SK-N-SH treated with all-trans-retinoic acid at 6 μM for 48 hours (cell line): ENCODE data around the gene NMT1.

Source experiments
- ATAC-seq: fragments of 200-7000 bp; cut with Tn5 transposase; 3 replicates; pipeline ENCODE4 v1.9.1; 2020; ENCODE audit warnings: mild to moderate bottlenecking, moderate library complexity
- ARNTL ChIP-seq: fragments of 450-650 bp; formaldehyde crosslinking; IDR thresholded peaks from 2 replicates; pipeline ENCODE4 v1.5.0; 2020; ENCODE audit warnings: low read depth, mild to moderate bottlenecking, moderate library complexity, borderline replicate concordance
- CSRNP3 ChIP-seq: fragments of 250-450 bp; sonication (Bioruptor Pico); IDR thresholded peaks from 2 replicates; pipeline ENCODE4 v1.5.1; 2021; ENCODE audit warnings: mild to moderate bottlenecking, moderate library complexity
- ESRRG ChIP-seq: fragments of 250-450 bp; sonication (Bioruptor Pico); IDR thresholded peaks from 2 replicates; pipeline ENCODE4 v1.6.1; 2021; ENCODE audit warnings: mild to moderate bottlenecking
- GLIS3 ChIP-seq: fragments of 250-450 bp; sonication (Bioruptor Pico); IDR thresholded peaks from 2 replicates; pipeline ENCODE4 v1.5.0; 2020; ENCODE audit warnings: mild to moderate bottlenecking, moderate library complexity
- ISL1 ChIP-seq: fragments of 250-450 bp; sonication (Bioruptor Pico); IDR thresholded peaks from 2 replicates; pipeline ENCODE4 v2.1.2; 2022; ENCODE audit warnings: mild to moderate bottlenecking, moderate library complexity
- OSR1 ChIP-seq: fragments of 250-450 bp; sonication (Bioruptor Pico); IDR thresholded peaks from 2 replicates; pipeline ENCODE4 v1.8.0; 2022; ENCODE audit warnings: moderate library complexity, mild to moderate bottlenecking, inconsistent platforms
- PATZ1 ChIP-seq: fragments of 250-450 bp; sonication (Bioruptor Pico); IDR thresholded peaks from 2 replicates; pipeline ENCODE4 v1.8.0; 2020; ENCODE audit warnings: mild to moderate bottlenecking, moderate library complexity, borderline replicate concordance
- PPARA ChIP-seq: fragments of 250-450 bp; sonication (Bioruptor Pico); IDR thresholded peaks from 2 replicates; pipeline ENCODE4 v1.5.0; 2020; ENCODE audit warnings: mild to moderate bottlenecking, borderline replicate concordance
- SNAI2 ChIP-seq: fragments of 250-450 bp; sonication (Bioruptor Pico); IDR thresholded peaks from 2 replicates; pipeline ENCODE4 v1.5.0; 2020; ENCODE audit warnings: mild to moderate bottlenecking, moderate library complexity
- TCF4 ChIP-seq: fragments of 250-450 bp; sonication (Bioruptor Pico); IDR thresholded peaks from 2 replicates; pipeline ENCODE4 v1.8.0; 2021; ENCODE audit warnings: mild to moderate bottlenecking, moderate library complexity, borderline replicate concordance
- TSHZ2 ChIP-seq: fragments of 250-450 bp; sonication (Bioruptor Pico); IDR thresholded peaks from 2 replicates; pipeline ENCODE4 v1.5.0; 2020; ENCODE audit warnings: mild to moderate bottlenecking, moderate library complexity
- ZC3H10 ChIP-seq: fragments of 250-450 bp; sonication (Bioruptor Pico); IDR thresholded peaks from 2 replicates; pipeline ENCODE4 v1.5.1; 2021; ENCODE audit warnings: mild to moderate bottlenecking, moderate library complexity
- ZFP3 ChIP-seq: fragments of 250-450 bp; sonication (Bioruptor Pico); IDR thresholded peaks from 2 replicates; pipeline ENCODE4 v1.5.0; 2020; ENCODE audit warnings: mild to moderate bottlenecking, moderate library complexity
- ZFP30 ChIP-seq: fragments of 450-650 bp; formaldehyde crosslinking; IDR thresholded peaks from 2 replicates; pipeline ENCODE4 v1.5.0; 2022; ENCODE audit warnings: mild to moderate bottlenecking, moderate library complexity
- ZNF70 ChIP-seq: fragments of 450-650 bp; formaldehyde crosslinking; IDR thresholded peaks from 2 replicates; pipeline ENCODE4 v1.5.0; 2020; ENCODE audit warnings: mild to moderate bottlenecking, moderate library complexity
- ZNF8 ChIP-seq: fragments of 450-650 bp; formaldehyde crosslinking; IDR thresholded peaks from 2 replicates; pipeline ENCODE4 v1.5.0; 2020; ENCODE audit warnings: mild to moderate bottlenecking, moderate library complexity
- TF ChIP-seq, protein P1 (sequence below): fragments of 250-450 bp; sonication (Bioruptor Pico); IDR thresholded peaks from 2 replicates; pipeline ENCODE4 v1.8.0; 2021; ENCODE audit warnings: low read depth, mild to moderate bottlenecking, moderate library complexity, borderline replicate concordance
- TF ChIP-seq, protein P2 (sequence below): fragments of 250-450 bp; sonication (Bioruptor Pico); IDR thresholded peaks from 2 replicates; pipeline ENCODE4 v1.5.1; 2020; ENCODE audit warnings: low read depth, mild to moderate bottlenecking, moderate library complexity

NMT1 gene

DNA sequence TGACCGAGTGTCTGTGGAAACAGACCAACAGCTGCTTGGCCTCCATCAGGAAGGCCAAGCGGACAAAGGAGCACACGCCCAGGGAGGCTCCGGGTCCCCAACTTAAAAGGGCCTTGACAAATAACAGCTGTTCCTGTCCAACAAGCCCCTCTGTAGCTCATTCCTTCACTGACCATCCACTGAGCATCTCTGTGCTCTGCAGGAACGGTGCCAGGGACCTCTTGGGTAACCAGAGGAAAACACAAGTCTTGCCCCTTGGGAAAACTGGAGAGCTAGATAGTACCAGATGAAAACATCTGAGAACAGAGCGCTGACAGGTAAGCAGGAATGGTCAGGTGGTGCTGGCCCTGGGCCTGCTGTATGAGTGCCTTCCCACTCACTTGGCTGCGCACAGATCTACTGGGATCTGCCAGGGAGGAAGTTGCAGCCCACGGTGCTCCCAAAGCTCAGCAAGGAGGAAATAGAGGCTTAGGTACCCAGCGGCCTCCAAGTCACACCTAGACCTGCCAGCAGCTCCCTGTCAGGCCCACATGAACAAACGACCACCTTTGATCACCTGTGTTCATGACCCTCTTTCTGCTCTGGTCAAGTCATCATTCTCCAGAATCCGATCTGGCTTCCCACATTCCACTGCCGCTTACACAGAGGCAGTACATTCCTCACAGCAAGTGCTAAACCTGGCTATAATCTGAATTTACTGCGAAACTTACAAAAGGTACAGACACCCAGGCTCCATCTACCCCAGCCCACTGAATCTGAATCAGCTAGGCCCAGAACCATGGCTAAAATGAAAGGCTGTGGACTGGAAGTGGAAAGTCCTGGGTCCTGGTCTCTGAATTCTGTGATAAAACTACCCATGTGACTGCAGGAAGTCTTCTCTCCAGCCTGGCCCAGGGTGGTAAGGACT is 22.1 kb upstream of the NMT1 start:
- ATAC-seq: no peak
- TF ChIP-seq PATZ1 (CRISPR knock-in tag) (no peak), ZFP3 (CRISPR knock-in tag) (no peak), TSHZ2 (no peak), ZNF8 (CRISPR knock-in tag) (no peak), ISL1 (no peak), OSR1 (CRISPR knock-in tag) (no peak), TCF4 (CRISPR knock-in tag) (no peak)
- TF ChIP-seq, protein P1, sequence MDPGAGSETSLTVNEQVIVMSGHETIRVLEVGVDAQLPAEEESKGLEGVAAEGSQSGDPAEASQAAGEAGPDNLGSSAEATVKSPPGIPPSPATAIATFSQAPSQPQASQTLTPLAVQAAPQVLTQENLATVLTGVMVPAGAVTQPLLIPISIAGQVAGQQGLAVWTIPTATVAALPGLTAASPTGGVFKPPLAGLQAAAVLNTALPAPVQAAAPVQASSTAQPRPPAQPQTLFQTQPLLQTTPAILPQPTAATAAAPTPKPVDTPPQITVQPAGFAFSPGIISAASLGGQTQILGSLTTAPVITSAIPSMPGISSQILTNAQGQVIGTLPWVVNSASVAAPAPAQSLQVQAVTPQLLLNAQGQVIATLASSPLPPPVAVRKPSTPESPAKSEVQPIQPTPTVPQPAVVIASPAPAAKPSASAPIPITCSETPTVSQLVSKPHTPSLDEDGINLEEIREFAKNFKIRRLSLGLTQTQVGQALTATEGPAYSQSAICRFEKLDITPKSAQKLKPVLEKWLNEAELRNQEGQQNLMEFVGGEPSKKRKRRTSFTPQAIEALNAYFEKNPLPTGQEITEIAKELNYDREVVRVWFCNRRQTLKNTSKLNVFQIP (CRISPR knock-in tag): no peak

- ATAC-seq: peak; percentile 52; the same call in 2 of the 3 replicates
- no peak for TF ChIP-seq ZC3H10
- TF ChIP-seq ZFP3 (CRISPR knock-in tag): no peak
- no peak for TF ChIP-seq PPARA (CRISPR knock-in tag)
- TF ChIP-seq ESRRG (CRISPR knock-in tag): no peak
- no peak for TF ChIP-seq GLIS3 (CRISPR knock-in tag)
- no peak for TF ChIP-seq TSHZ2
- no peak for TF ChIP-seq ZNF70
- TF ChIP-seq ZFP30: no peak
Observed at GRCh38 chr17:45040459-45040858, 20.7 kb upstream of the NMT1 start.

- no peak for TF ChIP-seq SNAI2
- no peak for TF ChIP-seq ARNTL (CRISPR knock-in tag)
- no peak for TF ChIP-seq ESRRG (CRISPR knock-in tag)
- TF ChIP-seq OSR1 (CRISPR knock-in tag): no peak
- TF ChIP-seq, protein P2, sequence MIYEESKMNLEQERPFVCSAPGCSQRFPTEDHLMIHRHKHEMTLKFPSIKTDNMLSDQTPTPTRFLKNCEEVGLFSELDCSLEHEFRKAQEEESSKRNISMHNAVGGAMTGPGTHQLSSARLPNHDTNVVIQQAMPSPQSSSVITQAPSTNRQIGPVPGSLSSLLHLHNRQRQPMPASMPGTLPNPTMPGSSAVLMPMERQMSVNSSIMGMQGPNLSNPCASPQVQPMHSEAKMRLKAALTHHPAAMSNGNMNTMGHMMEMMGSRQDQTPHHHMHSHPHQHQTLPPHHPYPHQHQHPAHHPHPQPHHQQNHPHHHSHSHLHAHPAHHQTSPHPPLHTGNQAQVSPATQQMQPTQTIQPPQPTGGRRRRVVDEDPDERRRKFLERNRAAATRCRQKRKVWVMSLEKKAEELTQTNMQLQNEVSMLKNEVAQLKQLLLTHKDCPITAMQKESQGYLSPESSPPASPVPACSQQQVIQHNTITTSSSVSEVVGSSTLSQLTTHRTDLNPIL (CRISPR knock-in tag): no peak
- no peak for TF ChIP-seq CSRNP3 (CRISPR knock-in tag)
- TF ChIP-seq ISL1: no peak
- ATAC-seq: no peak
Observed at GRCh38 chr17:45042346-45043120, 18.6 kb upstream of the NMT1 start.
